ENCODE data around the gene ZSWIM4. TPM values are rescaled to one million over a fixed set of nuclear protein-coding genes. Genes with fewer than 3 reads are reported as not detected.

Gene ZSWIM4
- total and polyA plus RNA-seq, 10 of the 15 experiments (the other 5 are each of a cell fraction or from before 2014, with no cell fraction given), result 0.73 to 11.1 (median 1.8) TPM; not detected in 2

DNA sequence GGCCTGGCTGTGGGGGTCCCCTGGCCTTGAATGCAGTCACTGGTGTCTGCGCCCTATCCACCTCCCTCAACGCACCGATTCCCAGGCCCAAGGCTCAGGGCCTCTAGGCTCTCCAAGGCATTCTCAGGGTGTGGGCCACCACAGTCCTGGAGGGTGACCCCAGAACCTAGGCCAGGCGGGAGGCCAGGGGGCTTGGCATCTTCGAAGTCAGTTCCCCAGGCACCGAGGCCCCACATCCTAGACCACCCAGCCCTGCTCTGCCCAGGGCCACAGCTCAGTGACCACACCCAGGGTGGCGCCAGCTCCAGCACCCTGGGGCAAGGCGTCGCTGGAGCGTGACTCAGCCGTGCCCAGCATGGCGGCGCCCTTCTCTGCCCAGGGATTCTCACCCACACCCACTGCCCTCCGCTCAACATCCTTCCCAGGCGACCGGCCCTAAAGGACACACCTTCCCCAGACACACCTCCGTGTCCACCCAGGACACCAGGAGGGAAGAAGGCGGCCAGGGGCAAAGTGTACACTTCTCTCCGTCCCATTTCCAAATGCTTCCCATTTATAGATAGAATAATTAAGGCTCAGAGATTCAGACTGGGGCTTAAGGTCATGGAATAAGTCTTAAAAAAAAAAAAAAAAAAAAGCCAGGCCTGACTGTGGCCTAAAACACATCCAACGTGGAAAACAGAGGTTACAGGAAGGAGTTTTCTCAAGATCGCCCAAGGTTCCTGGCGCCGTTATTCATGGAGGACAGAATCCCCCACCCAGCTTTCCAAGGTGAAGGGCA lies 45.3 kb downstream of the ZSWIM4 start (continued):
- TF ChIP-seq SPI1 (IDR thresholded peaks at IDR 0.05; ENCODE audit: borderline replicate concordance, insufficient read depth, low read depth, low read length), result no peak
- TF ChIP-seq BACH1 (IDR thresholded peaks at IDR 0.05; ENCODE audit: borderline replicate concordance), result peak; percentile 17; the same call in 1 of the 2 replicates
- no peak for TF ChIP-seq RFX5 (IDR thresholded peaks at IDR 0.05; ENCODE audit: low read depth, low read length)
- TF ChIP-seq TBL1XR1 (IDR thresholded peaks at IDR 0.05; ENCODE audit: low read depth, low read length), result no peak
- TF ChIP-seq SIN3A (IDR thresholded peaks at IDR 0.05; ENCODE audit: low read depth, low read length), result no peak
- no peak for TF ChIP-seq RAD21 (IDR thresholded peaks at IDR 0.05; ENCODE audit: insufficient read depth, low read depth, low read length)
- peak; percentile 48 for TF ChIP-seq POLR2AphosphoS5 (IDR thresholded peaks at IDR 0.05; ENCODE audit: low read length)
- no peak for TF ChIP-seq BCL11A (IDR thresholded peaks at IDR 0.05; ENCODE audit: low read depth, low read length)
- no peak for TF ChIP-seq FOXK2 (IDR thresholded peaks at IDR 0.05)
- no peak for TF ChIP-seq JUNB (IDR thresholded peaks at IDR 0.05)
- TF ChIP-seq KDM1A (IDR thresholded peaks at IDR 0.05; ENCODE audit: borderline replicate concordance), result no peak
- no peak for TF ChIP-seq PML (IDR thresholded peaks at IDR 0.05; ENCODE audit: low read length)
- TF ChIP-seq POLR2A (IDR thresholded peaks at IDR 0.05; ENCODE audit: low read depth, low read length), result 0 out of 2 replicates have a peak, but pooled peaks have one; percentile 22
- no peak for TF ChIP-seq CBX3 (IDR thresholded peaks at IDR 0.05; ENCODE audit: borderline replicate concordance, low read depth)
- TF ChIP-seq, protein P1, sequence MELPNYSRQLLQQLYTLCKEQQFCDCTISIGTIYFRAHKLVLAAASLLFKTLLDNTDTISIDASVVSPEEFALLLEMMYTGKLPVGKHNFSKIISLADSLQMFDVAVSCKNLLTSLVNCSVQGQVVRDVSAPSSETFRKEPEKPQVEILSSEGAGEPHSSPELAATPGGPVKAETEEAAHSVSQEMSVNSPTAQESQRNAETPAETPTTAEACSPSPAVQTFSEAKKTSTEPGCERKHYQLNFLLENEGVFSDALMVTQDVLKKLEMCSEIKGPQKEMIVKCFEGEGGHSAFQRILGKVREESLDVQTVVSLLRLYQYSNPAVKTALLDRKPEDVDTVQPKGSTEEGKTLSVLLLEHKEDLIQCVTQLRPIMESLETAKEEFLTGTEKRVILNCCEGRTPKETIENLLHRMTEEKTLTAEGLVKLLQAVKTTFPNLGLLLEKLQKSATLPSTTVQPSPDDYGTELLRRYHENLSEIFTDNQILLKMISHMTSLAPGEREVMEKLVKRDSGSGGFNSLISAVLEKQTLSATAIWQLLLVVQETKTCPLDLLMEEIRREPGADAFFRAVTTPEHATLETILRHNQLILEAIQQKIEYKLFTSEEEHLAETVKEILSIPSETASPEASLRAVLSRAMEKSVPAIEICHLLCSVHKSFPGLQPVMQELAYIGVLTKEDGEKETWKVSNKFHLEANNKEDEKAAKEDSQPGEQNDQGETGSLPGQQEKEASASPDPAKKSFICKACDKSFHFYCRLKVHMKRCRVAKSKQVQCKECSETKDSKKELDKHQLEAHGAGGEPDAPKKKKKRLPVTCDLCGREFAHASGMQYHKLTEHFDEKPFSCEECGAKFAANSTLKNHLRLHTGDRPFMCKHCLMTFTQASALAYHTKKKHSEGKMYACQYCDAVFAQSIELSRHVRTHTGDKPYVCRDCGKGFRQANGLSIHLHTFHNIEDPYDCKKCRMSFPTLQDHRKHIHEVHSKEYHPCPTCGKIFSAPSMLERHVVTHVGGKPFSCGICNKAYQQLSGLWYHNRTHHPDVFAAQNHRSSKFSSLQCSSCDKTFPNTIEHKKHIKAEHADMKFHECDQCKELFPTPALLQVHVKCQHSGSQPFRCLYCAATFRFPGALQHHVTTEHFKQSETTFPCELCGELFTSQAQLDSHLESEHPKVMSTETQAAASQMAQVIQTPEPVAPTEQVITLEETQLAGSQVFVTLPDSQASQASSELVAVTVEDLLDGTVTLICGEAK (IDR thresholded peaks at IDR 0.05; ENCODE audit: borderline replicate concordance), result no peak
- TF ChIP-seq IKZF2 (IDR thresholded peaks at IDR 0.05), result no peak
- TF ChIP-seq IRF4 (IDR thresholded peaks at IDR 0.05; ENCODE audit: low read depth, low read length), result no peak
- TF ChIP-seq YY1 (IDR thresholded peaks at IDR 0.05; ENCODE audit: low read depth, low read length), result no peak
- TF ChIP-seq TAF1 (IDR thresholded peaks at IDR 0.05; ENCODE audit: borderline replicate concordance, low read depth, low read length), result no peak
- peak; percentile 56; the same call in 1 of the 2 replicates for TF ChIP-seq LARP7 (IDR thresholded peaks at IDR 0.05)
- TF ChIP-seq, protein P2, sequence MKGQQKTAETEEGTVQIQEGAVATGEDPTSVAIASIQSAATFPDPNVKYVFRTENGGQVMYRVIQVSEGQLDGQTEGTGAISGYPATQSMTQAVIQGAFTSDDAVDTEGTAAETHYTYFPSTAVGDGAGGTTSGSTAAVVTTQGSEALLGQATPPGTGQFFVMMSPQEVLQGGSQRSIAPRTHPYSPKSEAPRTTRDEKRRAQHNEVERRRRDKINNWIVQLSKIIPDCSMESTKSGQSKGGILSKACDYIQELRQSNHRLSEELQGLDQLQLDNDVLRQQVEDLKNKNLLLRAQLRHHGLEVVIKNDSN (IDR thresholded peaks at IDR 0.05; ENCODE audit: borderline replicate concordance, extremely low read length, insufficient read depth, low read depth, low read length), result no peak
- no peak for TF ChIP-seq CEBPB (IDR thresholded peaks at IDR 0.05; ENCODE audit: borderline replicate concordance in 1 of 2, low read depth in 2 of 2, low read length in 2 of 2)
- peak; percentile 62 for TF ChIP-seq GATAD2B (conservative IDR thresholded peaks at IDR 0.05; ENCODE audit: low read depth)
- no peak for TF ChIP-seq RCOR1 (conservative IDR thresholded peaks at IDR 0.05; ENCODE audit: low read depth, low read length)
- no peak for TF ChIP-seq STAT1 (conservative IDR thresholded peaks at IDR 0.05)
- no peak for TF ChIP-seq MTA2 (IDR thresholded peaks at IDR 0.05; ENCODE audit: low read depth)
- TF ChIP-seq BHLHE40 (IDR thresholded peaks at IDR 0.05; ENCODE audit: borderline replicate concordance in 1 of 2, low read depth in 2 of 2, low read length in 1 of 2), result peak in 1 of 2 experiments; percentile 22; a peak in 1 of 4 replicates

All from GM12878 (cell line).